ENCODE results near the gene HLA-A. TPM values are rescaled to one million over a fixed set of nuclear protein-coding genes. Genes with fewer than 3 reads are reported as not detected.

HLA-A gene
- total RNA-seq, 1 donor from 2014 or later: 1,592 TPM

DNA sequence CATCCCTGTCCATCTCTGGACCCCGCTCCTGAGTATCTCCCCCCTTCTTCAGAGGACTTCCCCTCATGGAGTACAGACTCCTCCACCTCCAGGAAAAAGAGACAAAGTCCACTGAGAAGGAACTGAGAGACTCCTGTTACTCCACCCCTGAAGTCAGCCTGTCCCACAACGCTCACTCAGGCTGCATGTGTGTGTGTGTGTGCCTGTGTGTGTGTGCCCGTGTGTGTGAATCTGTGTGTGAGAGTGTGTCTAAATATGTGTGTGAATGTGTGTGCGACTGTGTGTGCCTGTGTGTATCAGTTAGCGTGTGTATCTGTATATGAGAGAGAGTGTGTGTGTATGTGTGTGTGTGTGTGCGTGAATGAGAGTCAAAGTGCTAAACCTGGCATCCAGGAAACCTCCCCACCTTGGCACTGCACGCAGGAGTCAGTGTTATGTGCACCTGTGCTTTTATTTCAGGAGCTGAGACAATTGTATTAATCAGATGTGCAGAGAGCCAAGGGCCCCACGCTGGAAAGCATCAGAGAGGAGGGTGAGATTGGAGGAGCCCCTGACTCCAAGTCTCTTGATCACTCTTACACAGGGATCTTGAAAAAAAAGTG, 39.0 kb downstream of the HLA-A start:
- no peak for DNase-seq
- intact Hi-C loops (cut with micrococcal nuclease): no loop called here
- peaks cover 8% of the 10 kb centered on the region for H3K4me1 Mint-ChIP-seq
- H3K27me3 Mint-ChIP-seq: peaks cover 18% of the 10 kb centered on the region
- no peak overlapping the region for H3K4me3 Mint-ChIP-seq
- TF ChIP-seq, protein P1, sequence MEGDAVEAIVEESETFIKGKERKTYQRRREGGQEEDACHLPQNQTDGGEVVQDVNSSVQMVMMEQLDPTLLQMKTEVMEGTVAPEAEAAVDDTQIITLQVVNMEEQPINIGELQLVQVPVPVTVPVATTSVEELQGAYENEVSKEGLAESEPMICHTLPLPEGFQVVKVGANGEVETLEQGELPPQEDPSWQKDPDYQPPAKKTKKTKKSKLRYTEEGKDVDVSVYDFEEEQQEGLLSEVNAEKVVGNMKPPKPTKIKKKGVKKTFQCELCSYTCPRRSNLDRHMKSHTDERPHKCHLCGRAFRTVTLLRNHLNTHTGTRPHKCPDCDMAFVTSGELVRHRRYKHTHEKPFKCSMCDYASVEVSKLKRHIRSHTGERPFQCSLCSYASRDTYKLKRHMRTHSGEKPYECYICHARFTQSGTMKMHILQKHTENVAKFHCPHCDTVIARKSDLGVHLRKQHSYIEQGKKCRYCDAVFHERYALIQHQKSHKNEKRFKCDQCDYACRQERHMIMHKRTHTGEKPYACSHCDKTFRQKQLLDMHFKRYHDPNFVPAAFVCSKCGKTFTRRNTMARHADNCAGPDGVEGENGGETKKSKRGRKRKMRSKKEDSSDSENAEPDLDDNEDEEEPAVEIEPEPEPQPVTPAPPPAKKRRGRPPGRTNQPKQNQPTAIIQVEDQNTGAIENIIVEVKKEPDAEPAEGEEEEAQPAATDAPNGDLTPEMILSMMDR (IDR thresholded peaks at IDR 0.05): no peak
- ATAC-seq (ENCODE audit: low read depth): no peak
- H3K27ac Mint-ChIP-seq: no peak overlapping the region
- POLR2A ChIA-PET: no interaction called here
- no peaks in the 10 kb centered on the region for H3K9me3 Mint-ChIP-seq
- CTCF ChIA-PET: interaction anchor here (0.6 kb wide), 1 partner anchor 15 kb away, joined by 3 read pairs; no protein-coding TSS in a partner anchor
- H3K36me3 Mint-ChIP-seq (ENCODE audit: low read depth): no peaks in the 10 kb centered on the region

DNA sequence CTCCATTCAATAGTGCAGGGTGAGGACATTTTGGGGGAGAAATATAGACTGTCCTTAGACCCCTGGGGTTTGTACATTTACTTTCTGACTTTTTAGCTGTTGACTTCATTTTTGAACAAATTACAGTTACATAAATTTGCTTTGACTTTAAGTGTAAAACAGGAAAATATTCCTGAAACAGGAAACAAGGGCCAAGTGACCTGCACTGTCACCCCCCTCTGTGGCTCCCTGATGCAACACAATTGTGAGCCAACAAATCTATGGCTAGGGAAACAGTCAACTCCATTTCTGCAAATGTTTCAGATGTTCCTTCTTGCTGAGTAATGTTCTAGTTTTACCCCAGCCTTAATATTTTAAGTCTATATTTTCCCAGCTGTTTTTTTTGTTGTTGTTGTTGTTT, 39.8 kb downstream of the HLA-A start:
- ATAC-seq (ENCODE audit: low read depth) (no peak), DNase-seq (no peak)
- H3K4me3 Mint-ChIP-seq: no peak overlapping the region
- H3K9me3 Mint-ChIP-seq: no peaks in the 10 kb centered on the region
- peaks cover 4% of the 10 kb centered on the region for H3K4me1 Mint-ChIP-seq
- TF ChIP-seq, protein P1 (IDR thresholded peaks at IDR 0.05): no peak
- H3K36me3 Mint-ChIP-seq (ENCODE audit: low read depth): no peaks in the 10 kb centered on the region
- H3K27me3 Mint-ChIP-seq: peaks cover 13% of the 10 kb centered on the region
- CTCF ChIA-PET: interaction anchor here (0.6 kb wide), 1 partner anchor 14 kb away, joined by 3 read pairs; no protein-coding TSS in a partner anchor
- H3K27ac Mint-ChIP-seq: no peak overlapping the region
- intact Hi-C loops (cut with micrococcal nuclease): no loop called here
- POLR2A ChIA-PET: no interaction called here

DNA sequence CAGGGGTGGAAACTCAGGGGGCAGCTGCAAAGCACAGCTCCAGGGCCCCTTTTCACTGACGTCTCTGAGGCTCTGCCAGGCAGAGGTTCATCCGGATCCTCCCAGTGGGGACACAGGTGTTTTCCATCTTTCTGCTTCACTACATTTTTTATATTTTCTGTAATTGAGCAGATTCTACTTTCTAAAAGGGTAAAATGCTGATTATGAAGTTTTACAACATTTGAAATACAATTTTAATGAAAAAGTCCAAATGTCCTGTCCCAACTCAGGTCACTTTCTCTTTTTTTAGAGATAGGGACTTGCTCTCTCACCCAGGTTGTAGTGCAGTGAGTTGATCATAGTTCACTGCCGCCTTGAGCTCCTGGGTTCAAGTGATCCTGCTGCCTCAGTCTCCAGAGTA, 41.9 kb downstream of the HLA-A start:
- H3K4me3 Mint-ChIP-seq: no peak overlapping the region
- TF ChIP-seq, protein P1 (IDR thresholded peaks at IDR 0.05): no peak
- H3K4me1 Mint-ChIP-seq: no peaks in the 10 kb centered on the region
- H3K27ac Mint-ChIP-seq: no peak overlapping the region
- ATAC-seq (ENCODE audit: low read depth) (no peak), DNase-seq (no peak)
- ChIA-PET CTCF (no interaction called here), POLR2A (no interaction called here)
- H3K27me3 Mint-ChIP-seq: peaks cover 4% of the 10 kb centered on the region
- intact Hi-C loops (cut with micrococcal nuclease): no loop called here
- H3K9me3 Mint-ChIP-seq: no peaks in the 10 kb centered on the region
- no peaks in the 10 kb centered on the region for H3K36me3 Mint-ChIP-seq (ENCODE audit: low read depth)

DNA sequence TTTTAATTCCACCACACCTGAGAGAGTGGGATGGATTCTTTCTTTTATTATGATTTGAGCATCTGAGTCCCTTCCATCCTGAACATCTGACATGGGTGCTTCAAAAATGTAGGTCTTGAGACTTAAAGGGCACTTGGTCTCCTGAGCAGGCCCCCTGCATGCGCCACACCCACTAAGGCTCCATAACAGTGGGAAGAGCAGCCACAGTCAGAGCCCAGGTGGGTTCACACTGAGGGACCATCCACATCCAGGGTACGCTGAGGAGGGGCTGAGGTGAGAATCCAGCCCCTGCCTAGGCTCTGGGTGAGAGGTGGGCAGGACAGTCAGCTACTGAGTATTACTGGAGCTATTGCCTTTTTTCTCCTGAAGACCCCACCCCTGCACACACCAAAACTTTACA, 42.7 kb downstream of the HLA-A start:
- peaks cover 4% of the 10 kb centered on the region for H3K27me3 Mint-ChIP-seq
- intact Hi-C loops (cut with micrococcal nuclease): no loop called here
- ChIA-PET POLR2A (interaction anchor here (0.6 to 1.3 kb wide), 2 partner anchors 20 to 351 kb away, joined by 4 read pairs; no protein-coding TSS in a partner anchor), CTCF (no interaction called here)
- H3K36me3 Mint-ChIP-seq (ENCODE audit: low read depth): no peaks in the 10 kb centered on the region
- no peak overlapping the region for H3K27ac Mint-ChIP-seq
- no peaks in the 10 kb centered on the region for H3K9me3 Mint-ChIP-seq
- DNase-seq: no peak
- no peak for ATAC-seq (ENCODE audit: low read depth)
- no peak overlapping the region for H3K4me3 Mint-ChIP-seq
- TF ChIP-seq, protein P1 (IDR thresholded peaks at IDR 0.05): no peak
- H3K4me1 Mint-ChIP-seq: no peaks in the 10 kb centered on the region

DNA sequence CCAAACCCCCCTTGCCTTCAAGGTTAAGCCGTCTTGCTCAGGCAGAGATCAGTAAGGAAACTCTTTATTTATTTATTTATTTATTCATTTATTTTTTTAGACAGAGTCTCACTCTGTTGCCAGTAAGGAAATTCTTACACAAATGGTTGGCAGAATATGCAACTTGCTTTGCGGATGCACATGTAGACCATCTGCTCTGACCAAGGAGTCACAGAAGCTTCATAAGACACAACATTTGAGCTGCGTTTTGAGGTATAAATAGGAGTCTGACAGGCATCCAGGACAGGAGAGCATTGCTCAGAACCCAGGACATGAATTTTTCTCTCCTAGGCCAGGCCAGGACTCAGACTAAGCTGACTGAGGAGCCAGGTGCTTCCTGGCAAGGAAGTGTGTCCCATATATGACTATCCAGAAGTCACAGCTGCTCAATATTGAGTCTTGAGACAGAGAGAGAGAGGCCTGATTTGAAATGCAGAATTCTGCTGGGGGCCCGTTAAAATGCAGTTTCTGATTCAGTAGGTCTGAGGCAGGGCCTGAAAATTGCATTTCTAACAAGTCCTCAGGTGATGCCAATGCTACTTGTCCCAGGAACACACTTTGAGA, 43.9 kb downstream of the HLA-A start:
- ChIA-PET CTCF (interaction anchor here (0.9 kb wide), 1 partner anchor 333 kb away, joined by 3 read pairs; no protein-coding TSS in a partner anchor), POLR2A (interaction anchor here (1.3 kb wide), 1 partner anchor 22 kb away, joined by 4 read pairs; no protein-coding TSS in a partner anchor)

More for the DNA sequence above, 43.9 kb downstream of the HLA-A start:
- peaks cover 4% of the 10 kb centered on the region for H3K4me1 Mint-ChIP-seq
- H3K27ac Mint-ChIP-seq: no peak overlapping the region
- no peaks in the 10 kb centered on the region for H3K9me3 Mint-ChIP-seq
- no peak for ATAC-seq (ENCODE audit: low read depth)
- DNase-seq: no peak
- TF ChIP-seq, protein P1 (IDR thresholded peaks at IDR 0.05): no peak
- H3K36me3 Mint-ChIP-seq (ENCODE audit: low read depth): no peaks in the 10 kb centered on the region
- intact Hi-C loops (cut with micrococcal nuclease): no loop called here
- H3K4me3 Mint-ChIP-seq: no peak overlapping the region
- no peaks in the 10 kb centered on the region for H3K27me3 Mint-ChIP-seq
